ENCODE results near the gene MMRN2. TPM values are rescaled to one million over a fixed set of nuclear protein-coding genes. Genes with fewer than 3 reads are reported as not detected.

MMRN2 gene
- total RNA-seq, 1 donor from 2014 or later, result 3.9 TPM

GRCh38 chr10:86976362-86977056 is 19.1 kb upstream of the MMRN2 start:
- Histone ChIP-seq H3K36me3 (ENCODE audit: control insufficient read depth, insufficient read depth, low read length) (no peaks in the 10 kb centered on the region), H3K4me3 (ENCODE audit: low read depth, low read length) (no peak overlapping the region), H3K27me3 (ENCODE audit: control insufficient read depth, insufficient read depth, low read length) (no peaks in the 10 kb centered on the region)
- no peak for TF ChIP-seq CTCF (IDR thresholded peaks at IDR 0.05; ENCODE audit: insufficient read depth, low read length, severe bottlenecking)
- FAIRE-seq, result no peak
- DNase-seq (ENCODE audit: low read depth), result no peak

- Histone ChIP-seq H3K4me3 (ENCODE audit: low read depth, low read length) (no peak overlapping the region), H3K36me3 (ENCODE audit: control insufficient read depth, insufficient read depth, low read length) (no peaks in the 10 kb centered on the region), H3K27me3 (ENCODE audit: control insufficient read depth, insufficient read depth, low read length) (no peaks in the 10 kb centered on the region)
- TF ChIP-seq CTCF (IDR thresholded peaks at IDR 0.05; ENCODE audit: insufficient read depth, low read length, severe bottlenecking), result no peak
- FAIRE-seq (no peak), DNase-seq (ENCODE audit: low read depth) (peak; percentile 38)
Measured at GRCh38 chr10:86974484-86974883, 17.1 kb upstream of the MMRN2 start.

GRCh38 chr10:86972613-86973380 is 15.4 kb upstream of the MMRN2 start:
- no peak overlapping the region for H3K4me3 ChIP-seq (ENCODE audit: low read depth, low read length)
- FAIRE-seq (no peak), DNase-seq (ENCODE audit: low read depth) (no peak)
- no peaks in the 10 kb centered on the region for H3K27me3 ChIP-seq (ENCODE audit: control insufficient read depth, insufficient read depth, low read length)
- no peaks in the 10 kb centered on the region for H3K36me3 ChIP-seq (ENCODE audit: control insufficient read depth, insufficient read depth, low read length)
- TF ChIP-seq CTCF (IDR thresholded peaks at IDR 0.05; ENCODE audit: insufficient read depth, low read length, severe bottlenecking), result no peak

- peak overlapping the region; percentile 54 for H3K4me3 ChIP-seq (ENCODE audit: low read depth, low read length)
- no peaks in the 10 kb centered on the region for H3K27me3 ChIP-seq (ENCODE audit: control insufficient read depth, insufficient read depth, low read length)
- FAIRE-seq (no peak), DNase-seq (ENCODE audit: low read depth) (peak; percentile 64)
- no peak for TF ChIP-seq CTCF (IDR thresholded peaks at IDR 0.05; ENCODE audit: insufficient read depth, low read length, severe bottlenecking)
- H3K36me3 ChIP-seq (ENCODE audit: control insufficient read depth, insufficient read depth, low read length), result no peaks in the 10 kb centered on the region
Measured at GRCh38 chr10:86971232-86971991, 14.0 kb upstream of the MMRN2 start.

- Histone ChIP-seq H3K36me3 (ENCODE audit: control insufficient read depth, insufficient read depth, low read length) (no peaks in the 10 kb centered on the region), H3K4me3 (ENCODE audit: low read depth, low read length) (peak overlapping the region; percentile 54), H3K27me3 (ENCODE audit: control insufficient read depth, insufficient read depth, low read length) (no peaks in the 10 kb centered on the region)
- no peak for TF ChIP-seq CTCF (IDR thresholded peaks at IDR 0.05; ENCODE audit: insufficient read depth, low read length, severe bottlenecking)
- no peak for FAIRE-seq
- DNase-seq (ENCODE audit: low read depth), result no peak
Measured at GRCh38 chr10:86970982-86971231, 13.5 kb upstream of the MMRN2 start.

Data from bronchial epithelial cell (primary cell).